GM10248 (cell line): Measurements from ENCODE around the gene SLC16A2.

Experiments used
- CTCF ChIA-PET: fragments of 300-600 bp; sonication (Branson Sonifier 250); formaldehyde crosslinking; extraction: SDS; loops from one replicate; lab custom pipeline; 2021; ENCODE audit warnings: antibody characterized with exemption; lab: Yijun Ruan, JAX
- POLR2A ChIA-PET: fragments of 350-650 bp; sonication (Branson Sonifier 250); formaldehyde crosslinking; extraction: SDS; loops from one replicate; lab custom pipeline; 2020; ENCODE audit warnings: antibody characterized with exemption; lab: Yijun Ruan, JAX
- DNase-seq: peaks from one replicate; pipeline ENCODE4 v3.0.0; 2012; ENCODE audit errors: extremely low spot score
- CTCF ChIP-seq: IDR thresholded peaks from 2 replicates; pipeline ENCODE4 v1.5.1; 2012; ENCODE audit warnings: mild to moderate bottlenecking, low read depth; ENCODE audit errors: extremely low read depth, missing control alignments, control extremely low read depth

Gene SLC16A2

DNA sequence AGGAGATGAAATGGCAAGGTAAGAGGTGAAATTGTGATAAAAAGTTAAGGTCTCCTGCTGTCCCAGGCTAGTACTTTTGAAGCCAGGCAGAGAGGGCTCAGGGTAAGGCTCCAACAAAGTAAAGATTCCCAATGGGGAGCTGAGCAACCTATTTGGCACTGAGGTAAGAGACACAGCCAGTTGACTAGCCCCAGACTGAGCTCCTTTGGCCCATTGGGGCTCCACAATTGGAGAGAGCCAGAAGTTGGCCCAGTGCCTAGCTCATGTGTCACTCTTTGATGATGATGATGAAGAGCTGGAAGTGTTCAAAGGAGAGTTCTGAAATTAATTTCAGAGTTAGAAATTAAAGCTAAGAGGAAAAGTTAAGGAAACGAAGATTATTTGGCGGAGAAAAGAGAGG lies 98.6 kb downstream of the SLC16A2 start:
- no peak for TF ChIP-seq CTCF
- POLR2A ChIA-PET, result no interaction called here
- DNase-seq, result no peak
- CTCF ChIA-PET, result no interaction called here

- no peak for DNase-seq
- TF ChIP-seq CTCF, result no peak
- CTCF ChIA-PET, result no interaction called here
- POLR2A ChIA-PET, result no interaction called here
Measured at GRCh38 chrX:74520291-74520690, 99.0 kb downstream of the SLC16A2 start.

GRCh38 chrX:74520896-74521295 lies 99.6 kb downstream of the SLC16A2 start:
- DNase-seq, result no peak
- TF ChIP-seq CTCF, result no peak
- CTCF ChIA-PET, result interaction anchor here (1.4 kb wide), 1 partner anchor 10 kb away, joined by 4 read pairs; no protein-coding TSS in a partner anchor
- POLR2A ChIA-PET, result no interaction called here

- TF ChIP-seq CTCF, result no peak
- DNase-seq, result no peak
- POLR2A ChIA-PET, result no interaction called here
- CTCF ChIA-PET, result interaction anchor here (1.0 to 1.7 kb wide), 4 partner anchors 10 to 20 kb away, joined by 3 to 4 read pairs (median 4); no protein-coding TSS in a partner anchor
Measured at GRCh38 chrX:74521961-74522751, 100.9 kb downstream of the SLC16A2 start.

DNA sequence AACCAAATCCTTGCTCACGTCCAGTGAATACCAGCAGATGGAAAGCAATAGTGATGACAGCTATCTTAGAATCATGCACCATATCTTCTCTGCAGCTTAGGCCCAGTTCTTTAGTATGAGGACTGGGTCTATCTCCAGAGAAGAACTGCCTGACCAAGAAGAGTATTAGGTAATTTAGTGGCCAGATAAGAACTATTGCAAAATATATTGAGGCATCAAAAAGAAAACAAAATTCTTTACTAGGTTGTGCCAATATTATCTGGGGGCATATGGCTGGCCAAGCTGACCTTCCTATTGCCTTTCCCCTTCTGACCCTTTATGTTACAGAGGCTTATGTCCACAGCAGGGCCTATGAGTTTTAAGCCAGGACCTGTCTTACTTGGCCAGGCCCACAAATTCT lies 101.9 kb downstream of the SLC16A2 start:
- ChIA-PET CTCF (interaction anchor here (0.9 to 1.7 kb wide), 3 partner anchors 10 to 21 kb away, joined by 3 to 4 read pairs (median 4); no protein-coding TSS in a partner anchor), POLR2A (no interaction called here)
- no peak for TF ChIP-seq CTCF
- no peak for DNase-seq

DNA sequence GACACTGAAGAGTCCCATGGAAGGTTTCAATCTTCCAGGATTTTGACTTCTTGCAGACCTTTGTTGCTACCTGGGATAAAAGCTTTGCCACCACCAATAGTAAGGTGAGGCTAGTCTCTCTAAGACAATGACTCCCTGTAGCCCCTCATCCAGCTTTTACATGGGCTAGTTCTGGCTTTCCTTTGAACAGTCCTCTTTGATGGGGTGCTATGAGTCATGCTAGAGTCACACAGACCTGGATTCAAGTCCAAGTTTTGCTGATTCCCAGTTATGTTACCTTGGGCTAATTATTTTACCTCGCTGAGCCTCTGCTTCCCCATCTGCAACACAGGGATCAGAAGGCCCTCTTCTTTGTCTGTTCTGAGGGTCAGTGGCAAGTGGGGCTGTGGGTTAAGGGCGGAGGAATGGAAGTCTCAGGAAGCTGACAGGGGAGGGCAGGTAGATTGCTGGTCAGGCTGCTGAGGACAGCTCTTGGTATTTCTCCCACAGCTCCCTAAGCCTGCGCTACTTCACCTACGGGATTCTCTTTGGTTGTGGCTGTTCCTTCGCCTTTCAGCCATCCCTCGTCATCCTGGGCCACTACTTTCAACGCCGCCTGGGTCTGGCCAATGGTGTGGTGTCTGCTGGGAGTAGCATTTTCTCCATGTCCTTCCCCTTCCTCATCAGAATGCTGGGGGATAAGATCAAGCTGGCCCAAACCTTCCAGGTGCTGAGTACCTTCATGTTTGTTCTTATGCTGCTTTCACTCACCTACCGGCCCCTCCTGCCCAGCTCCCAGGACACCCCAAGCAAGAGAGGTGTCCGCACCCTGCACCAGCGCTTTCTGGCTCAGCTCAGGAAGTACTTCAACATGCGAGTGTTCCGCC lies 102.8 kb downstream of the SLC16A2 start:
- TF ChIP-seq CTCF, result no peak
- ChIA-PET CTCF (interaction anchor here (0.9 kb wide), 1 partner anchor 10 kb away, joined by 3 read pairs; no protein-coding TSS in a partner anchor), POLR2A (no interaction called here)
- DNase-seq, result no peak
